ENCODE results near the gene ECSCR. TPM values are rescaled to one million over a fixed set of nuclear protein-coding genes. Genes with fewer than 3 reads are reported as not detected.

ECSCR gene
- total RNA-seq, 1 experiment from 2014 or later, result 0.60 TPM

- no peak for DNase-seq (ENCODE audit: low read depth)
Measured at GRCh38 chr5:139474890-139475791, 12.6 kb upstream of the ECSCR start.

GRCh38 chr5:139473565-139473964 lies 11.0 kb upstream of the ECSCR start:
- DNase-seq (ENCODE audit: low read depth), result no peak

GRCh38 chr5:139473105-139473504 lies 10.6 kb upstream of the ECSCR start:
- no peak for DNase-seq (ENCODE audit: low read depth)

GRCh38 chr5:139472386-139473030 lies 10.0 kb upstream of the ECSCR start:
- no peak for DNase-seq (ENCODE audit: low read depth)

- DNase-seq (ENCODE audit: low read depth), result no peak
Measured at GRCh38 chr5:139470821-139471300, 8.3 kb upstream of the ECSCR start, which contains the start of gene SMIM33. TSS of gene SMIM33 (plus strand) at chr5:139471004. CDS start at chr5:139471122, 118 bp downstream.

GRCh38 chr5:139468421-139468931 lies 5.9 kb upstream of the ECSCR start:
- no peak for DNase-seq (ENCODE audit: low read depth)

- DNase-seq (ENCODE audit: low read depth), result peak; percentile 37
Measured at GRCh38 chr5:139461698-139462097, 845 bp downstream of the ECSCR start.

GRCh38 chr5:139461176-139461575 lies 1.4 kb downstream of the ECSCR start:
- DNase-seq (ENCODE audit: low read depth), result no peak

GRCh38 chr5:139460455-139460854 lies 2.1 kb downstream of the ECSCR start:
- DNase-seq (ENCODE audit: low read depth), result peak; percentile 15

- DNase-seq (ENCODE audit: low read depth), result no peak
Measured at GRCh38 chr5:139459451-139459934, 3.0 kb downstream of the ECSCR start.

- peak; percentile 72 for DNase-seq (ENCODE audit: low read depth)
Measured at GRCh38 chr5:139458580-139459407, 3.7 kb downstream of the ECSCR start.

GRCh38 chr5:139457653-139458306 lies 4.8 kb downstream of the ECSCR start:
- no peak for DNase-seq (ENCODE audit: low read depth)

GRCh38 chr5:139457241-139457640 lies 5.3 kb downstream of the ECSCR start:
- DNase-seq (ENCODE audit: low read depth), result no peak

- no peak for DNase-seq (ENCODE audit: low read depth)
Measured at GRCh38 chr5:139456776-139457175, 5.8 kb downstream of the ECSCR start.

- no peak for DNase-seq (ENCODE audit: low read depth)
Measured at GRCh38 chr5:139454568-139455290, 7.8 kb downstream of the ECSCR start.

- DNase-seq (ENCODE audit: low read depth), result no peak
Measured at GRCh38 chr5:139453683-139454567, 8.6 kb downstream of the ECSCR start.

- DNase-seq (ENCODE audit: low read depth), result no peak
Measured at GRCh38 chr5:139451878-139452660, 10.5 kb downstream of the ECSCR start.

GRCh38 chr5:139451176-139451575 lies 11.4 kb downstream of the ECSCR start:
- no peak for DNase-seq (ENCODE audit: low read depth)
